SH-SY5Y (cell line): Measurements from ENCODE around the gene DIAPH3.

Experiments
- GATA2 ChIP-seq: IDR thresholded peaks from 2 replicates; pipeline ENCODE4 v1.6.1; 2011; ENCODE audit warnings: mild to moderate bottlenecking, low read depth, low read length
- GATA3 ChIP-seq: IDR thresholded peaks from 2 replicates; pipeline ENCODE4 v1.6.1; 2011; ENCODE audit warnings: low read depth, mild to moderate bottlenecking, low read length, moderate library complexity

DNA sequence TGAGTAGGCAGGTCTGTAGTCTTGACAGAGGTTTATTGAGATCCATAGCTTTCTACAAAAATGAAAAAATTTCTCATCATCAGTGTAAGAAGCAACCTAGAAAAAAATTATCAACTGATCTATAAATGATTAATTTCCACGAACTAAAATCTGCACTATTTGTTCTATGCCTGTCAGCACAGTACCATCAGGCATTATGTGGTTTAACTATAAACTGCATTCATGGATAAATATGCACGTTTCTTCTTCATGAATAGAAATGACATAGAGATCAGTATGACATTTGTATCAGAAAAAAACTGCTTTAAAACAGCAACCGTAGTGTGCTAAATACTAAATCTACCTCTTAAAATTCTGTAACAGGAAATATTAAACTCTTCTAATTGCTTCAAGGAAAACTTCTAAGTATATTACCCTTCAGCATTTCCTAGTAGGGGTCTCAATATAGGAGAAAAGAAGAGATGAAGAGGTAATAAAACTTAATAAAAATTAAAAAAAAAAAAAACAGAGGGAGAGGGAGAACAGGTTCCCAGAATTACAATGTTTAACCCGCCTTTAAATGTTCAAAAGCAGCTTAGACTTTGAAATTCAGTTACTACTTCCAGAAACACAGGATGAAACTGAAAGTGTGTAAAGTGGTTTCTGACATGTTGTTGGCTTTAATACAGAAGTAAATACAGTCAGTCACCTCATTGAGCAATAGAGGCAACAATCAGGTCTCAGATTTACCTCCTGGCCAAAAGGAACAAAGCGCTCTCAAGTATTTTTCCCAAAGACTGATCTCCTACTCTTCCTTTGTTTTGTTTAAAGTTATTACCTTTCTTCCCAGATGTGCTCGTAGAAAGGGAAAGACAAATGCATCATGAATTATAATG is 144.4 kb downstream of the DIAPH3 start:
- TF ChIP-seq GATA3 (no peak), GATA2 (no peak)
